IMR-90 (cell line): ENCODE results near the gene MFN2. TPM values are rescaled to one million over a fixed set of nuclear protein-coding genes. Genes with fewer than 3 reads are reported as not detected.

ENCODE experiments used
- ATAC-seq: fragments of 200-7000 bp; cut with Tn5 transposase; 2 replicates; pipeline ENCODE4 v1.9.1; 2020; ENCODE audit warnings: low read depth, mild to moderate bottlenecking, moderate library complexity
- BruUV-seq: library from RNA; stranded (reverse); fragments of 400-500 nt; replicated peaks from 2 replicates; lab custom pipeline; 2021; lab: Mats Ljungman, UMichigan
- CTCF ChIA-PET: fragments of 300-600 bp; formaldehyde crosslinking; extraction: SDS; loops from one replicate; lab custom pipeline; 2021; ENCODE audit warnings: antibody characterized with exemption; lab: Yijun Ruan, JAX
- POLR2A ChIA-PET: fragments of 300-600 bp; sonication (Branson Sonifier 250); formaldehyde crosslinking; loops from one replicate; lab custom pipeline; 2022; ENCODE audit warnings: antibody characterized with exemption; ENCODE audit not compliant: unreplicated experiment; lab: Charles Lee
- DNase-seq: peaks from one replicate; pipeline ENCODE4 v3.0.0; 2013
- H2AFZ ChIP-seq: replicated peaks from 2 replicates; pipeline ENCODE3; 2013; ENCODE audit warnings: low read length, mild to moderate bottlenecking; ENCODE audit not compliant: poor library complexity
- H2AK5ac ChIP-seq: 2 replicates; pipeline ENCODE4 v1.6.1; 2013; ENCODE audit warnings: low read depth, low read length, inconsistent platforms
- H2AK9ac ChIP-seq: replicated peaks from 2 replicates; pipeline ENCODE3; 2013; ENCODE audit warnings: mild to moderate bottlenecking, low read depth, low read length, moderate library complexity; ENCODE audit not compliant: poor library complexity
- H2BK120ac ChIP-seq: 2 replicates; pipeline ENCODE4 v1.6.1; 2013; ENCODE audit warnings: low read depth, low read length, inconsistent platforms
- H2BK15ac ChIP-seq: 3 replicates; pipeline ENCODE4 v1.6.1; 2013; ENCODE audit warnings: low read depth, low read length, inconsistent platforms
- H2BK20ac ChIP-seq: 2 replicates; pipeline ENCODE4 v1.6.1; 2013; ENCODE audit warnings: low read depth, mild to moderate bottlenecking, inconsistent platforms, low read length, moderate library complexity
- H2BK5ac ChIP-seq: 2 replicates; pipeline ENCODE4 v1.6.1; 2013; ENCODE audit warnings: mild to moderate bottlenecking, low read depth, low read length, inconsistent platforms; ENCODE audit not compliant: poor library complexity, severe bottlenecking
- H3K14ac ChIP-seq: replicated peaks from 2 replicates; pipeline ENCODE4 v1.6.1; 2013; ENCODE audit warnings: low read depth, low read length, inconsistent platforms
- H3K18ac ChIP-seq: 2 replicates; pipeline ENCODE4 v1.6.1; 2013; ENCODE audit warnings: low read depth, low read length, control low read depth
- H3K23ac ChIP-seq: 2 replicates; pipeline ENCODE4 v1.6.1; 2013; ENCODE audit warnings: low read depth, low read length, inconsistent platforms
- H3K27ac ChIP-seq: 2 replicates; pipeline ENCODE4 v1.5.1; 2013; ENCODE audit warnings: mild to moderate bottlenecking, control low read depth, low read length; ENCODE audit not compliant: insufficient read depth
- H3K27me3 ChIP-seq: 2 replicates; pipeline ENCODE4 v1.6.1; 2013; ENCODE audit warnings: low read length; ENCODE audit not compliant: control insufficient read depth, insufficient read depth
- H3K36me3 ChIP-seq: 2 replicates; pipeline ENCODE4 v1.6.1; 2013; ENCODE audit warnings: low read length, mixed read lengths; ENCODE audit not compliant: control insufficient read depth, insufficient read depth
- H3K4ac ChIP-seq: 2 replicates; pipeline ENCODE4 v1.6.1; 2013; ENCODE audit warnings: low read depth, low read length, inconsistent platforms
- H3K4me1 ChIP-seq: 2 replicates; pipeline ENCODE4 v1.6.1; 2013; ENCODE audit warnings: low read length, mixed read lengths; ENCODE audit not compliant: control insufficient read depth, insufficient read depth
- H3K4me2 ChIP-seq: 2 replicates; pipeline ENCODE4 v1.6.1; 2013; ENCODE audit warnings: low read depth, mild to moderate bottlenecking, control low read depth, low read length, moderate library complexity
- H3K4me3 ChIP-seq: 2 replicates; pipeline ENCODE4 v1.5.1; 2013; ENCODE audit warnings: low read depth, mild to moderate bottlenecking, control low read depth, low read length, moderate library complexity; ENCODE audit not compliant: insufficient read depth
- H3K56ac ChIP-seq: 2 replicates; pipeline ENCODE4 v1.6.1; 2013; ENCODE audit warnings: low read length, inconsistent platforms; ENCODE audit not compliant: insufficient read depth; ENCODE audit errors: extremely low read depth
- H3K79me1 ChIP-seq, 2 experiments: 2 replicates each; pipeline ENCODE4 v1.6.1; 2013; ENCODE audit warnings: low read length in 2 of 2, inconsistent platforms in 1 of 2, low read depth in 1 of 2
- H3K9ac ChIP-seq: 2 replicates; pipeline ENCODE4 v1.6.1; 2013; ENCODE audit warnings: low read depth, low read length, control low read depth
- H3K9me1 ChIP-seq: 2 replicates; pipeline ENCODE4 v1.6.1; 2013; ENCODE audit warnings: low read length, inconsistent platforms; ENCODE audit not compliant: insufficient read depth
- H3K9me3 ChIP-seq: 2 replicates; pipeline ENCODE4 v1.6.1; 2013; ENCODE audit warnings: low read length; ENCODE audit not compliant: control insufficient read depth, insufficient read depth
- H4K20me1 ChIP-seq: 2 replicates; pipeline ENCODE4 v1.6.1; 2013; ENCODE audit warnings: low read length, inconsistent platforms; ENCODE audit not compliant: insufficient read depth
- H4K5ac ChIP-seq: 2 replicates; pipeline ENCODE4 v1.6.1; 2013; ENCODE audit warnings: mild to moderate bottlenecking, low read depth, low read length, control low read depth
- H4K8ac ChIP-seq, 2 experiments: 2 replicates each; pipeline ENCODE4 v1.6.1; 2013; ENCODE audit warnings: low read depth in 2 of 2, low read length in 2 of 2, control low read depth in 1 of 2, inconsistent platforms in 1 of 2
- H4K91ac ChIP-seq: 2 replicates; pipeline ENCODE4 v1.6.1; 2013; ENCODE audit warnings: low read depth, low read length, inconsistent platforms; ENCODE audit not compliant: insufficient read depth
- BHLHE40 ChIP-seq: fragments of 150-350 bp; IDR thresholded peaks from 2 replicates; pipeline ENCODE4 v1.6.1; 2016; ENCODE audit warnings: mild to moderate bottlenecking, low read depth, low read length
- CEBPB ChIP-seq: IDR thresholded peaks from 2 replicates; pipeline ENCODE4 v1.6.1; 2012; ENCODE audit warnings: low read depth, low read length, improper control_type of control experiment
- CHD1 ChIP-seq: IDR thresholded peaks from 2 replicates; pipeline ENCODE4 v1.6.1; 2012; ENCODE audit warnings: low read depth, low read length, improper control_type of control experiment
- CTCF ChIP-seq: conservative IDR thresholded peaks from 2 replicates; pipeline ENCODE4 v1.5.1; 2012; ENCODE audit warnings: mild to moderate bottlenecking, low read depth, low read length, improper control_type of control experiment
- FOS ChIP-seq: fragments of 150-350 bp; IDR thresholded peaks from 2 replicates; pipeline ENCODE4 v1.6.1; 2016; ENCODE audit warnings: low read depth, low read length
- MAFK ChIP-seq: IDR thresholded peaks from 2 replicates; pipeline ENCODE4 v1.6.1; 2012; ENCODE audit warnings: low read depth, low read length, improper control_type of control experiment
- MXI1 ChIP-seq: IDR thresholded peaks from 2 replicates; pipeline ENCODE4 v1.6.1; 2012; ENCODE audit warnings: low read depth, mild to moderate bottlenecking, low read length, moderate library complexity, borderline replicate concordance
- NFE2L2 ChIP-seq: fragments of 150-350 bp; IDR thresholded peaks from 2 replicates; pipeline ENCODE4 v1.6.1; 2016; ENCODE audit warnings: low read depth, mild to moderate bottlenecking, low read length
- POLR2A ChIP-seq: IDR thresholded peaks from 2 replicates; pipeline ENCODE4 v1.6.1; 2012; ENCODE audit warnings: mild to moderate bottlenecking, low read depth, low read length
- RAD21 ChIP-seq: IDR thresholded peaks from 2 replicates; pipeline ENCODE4 v1.6.1; 2012; ENCODE audit warnings: low read length, improper control_type of control experiment
- RCOR1 ChIP-seq: IDR thresholded peaks from 2 replicates; pipeline ENCODE4 v1.6.1; 2012; ENCODE audit warnings: mild to moderate bottlenecking, low read length, improper control_type of control experiment; ENCODE audit not compliant: insufficient replicate concordance
- RFX5 ChIP-seq: IDR thresholded peaks from 2 replicates; pipeline ENCODE4 v1.8.0; 2012; ENCODE audit warnings: low read depth, mild to moderate bottlenecking, low read length, moderate library complexity
- WGBS, 2 experiments: methylation state at CpG; one replicate each; pipeline versions ENCODE4 v1.1.5 to v1.1.7; 2013; ENCODE audit warnings: missing lambda C conversion rate in 2 of 2; ENCODE audit not compliant: insufficient read length in 1 of 2; ENCODE audit errors: extremely low coverage in 2 of 2; 5-methylcytosine and 5-hydroxymethylcytosine counted together
- dilution Hi-C: fragments of 300-500 bp; cut with HindIII; formaldehyde crosslinking; loops from one replicate; pipeline ENCODE4 v1.14.3; 2018; ENCODE audit warnings: low sequenced_read_pairs; ENCODE audit not compliant: unreplicated experiment
- in situ Hi-C: fragments of 300-500 bp; cut with MboI; formaldehyde crosslinking; loops from 3 replicates; pipeline ENCODE4 v1.14.3; 2019; ENCODE audit warnings: low sequenced_read_pairs, inconsistent platforms, mixed read lengths
- intact Hi-C: fragments of 100-400 bp; cut with micrococcal nuclease; formaldehyde crosslinking; loops from 2 replicates; pipeline ENCODE4 v1.10.0; 2022
- polyA plus RNA-seq, 3 experiments: library from polyadenylated mRNA; depleted of rRNA; stranded (reverse); fragments of >200 nt; gene quantifications; 2 replicates each; pipeline ENCODE4 v1.2.3, GENCODE V29; 2012; ENCODE audit warnings: low replicate concordance in 1 of 3
- total RNA-seq: library from RNA; depleted of rRNA; stranded (reverse); fragments of >200 nt; gene quantifications from 2 replicates; pipeline ENCODE4 v1.2.3, GENCODE V29; 2012
- TF ChIP-seq, protein P1 (sequence below): fragments of 150-350 bp; IDR thresholded peaks from 2 replicates; pipeline ENCODE4 v1.6.1; 2017; ENCODE audit warnings: mild to moderate bottlenecking, antibody characterized with exemption, low read length, low read depth
- TF ChIP-seq, protein P2 (sequence below): fragments of 150-350 bp; IDR thresholded peaks from 2 replicates; pipeline ENCODE4 v1.6.1; 2016; ENCODE audit warnings: low read depth, mild to moderate bottlenecking, low read length, moderate library complexity, borderline replicate concordance

MFN2 gene
- total and polyA plus RNA-seq, 2 of the 4 experiments (the other 2 are of a cell fraction) = 52.8 to 84.2 TPM

- ChIA-PET CTCF (no interaction called here), POLR2A (no interaction called here)
- no peak overlapping the region for H2BK15ac ChIP-seq
- no peak for ATAC-seq
- no peak overlapping the region for H4K8ac ChIP-seq
- 95% methylated on average over 11 of the region's 32 CpGs; no CpG with 5 or more reads in 1 of the 2 experiments for WGBS, 2 experiments
- H4K91ac ChIP-seq = no peak overlapping the region
- H3K79me1 ChIP-seq = no peaks in the 10 kb centered on the region; a peak in 1 of 4 replicates
- no TSS peak for BruUV-seq
- TF ChIP-seq RAD21 (no peak), CTCF (no peak), MXI1 (no peak), CHD1 (no peak), MAFK (no peak), CEBPB (no peak), NFE2L2 (no peak), RCOR1 (no peak), FOS (no peak), POLR2A (no peak), RFX5 (no peak), BHLHE40 (no peak)
- TF ChIP-seq, protein P1, sequence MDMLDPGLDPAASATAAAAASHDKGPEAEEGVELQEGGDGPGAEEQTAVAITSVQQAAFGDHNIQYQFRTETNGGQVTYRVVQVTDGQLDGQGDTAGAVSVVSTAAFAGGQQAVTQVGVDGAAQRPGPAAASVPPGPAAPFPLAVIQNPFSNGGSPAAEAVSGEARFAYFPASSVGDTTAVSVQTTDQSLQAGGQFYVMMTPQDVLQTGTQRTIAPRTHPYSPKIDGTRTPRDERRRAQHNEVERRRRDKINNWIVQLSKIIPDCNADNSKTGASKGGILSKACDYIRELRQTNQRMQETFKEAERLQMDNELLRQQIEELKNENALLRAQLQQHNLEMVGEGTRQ = no peak
- TF ChIP-seq, protein P2, sequence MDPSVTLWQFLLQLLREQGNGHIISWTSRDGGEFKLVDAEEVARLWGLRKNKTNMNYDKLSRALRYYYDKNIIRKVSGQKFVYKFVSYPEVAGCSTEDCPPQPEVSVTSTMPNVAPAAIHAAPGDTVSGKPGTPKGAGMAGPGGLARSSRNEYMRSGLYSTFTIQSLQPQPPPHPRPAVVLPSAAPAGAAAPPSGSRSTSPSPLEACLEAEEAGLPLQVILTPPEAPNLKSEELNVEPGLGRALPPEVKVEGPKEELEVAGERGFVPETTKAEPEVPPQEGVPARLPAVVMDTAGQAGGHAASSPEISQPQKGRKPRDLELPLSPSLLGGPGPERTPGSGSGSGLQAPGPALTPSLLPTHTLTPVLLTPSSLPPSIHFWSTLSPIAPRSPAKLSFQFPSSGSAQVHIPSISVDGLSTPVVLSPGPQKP = no peak
- H3K4me3 ChIP-seq = no peak overlapping the region
- no peak overlapping the region for H2BK120ac ChIP-seq
- no peak overlapping the region for H3K27ac ChIP-seq
- H4K5ac ChIP-seq = no peak overlapping the region
- no peak overlapping the region for H3K9ac ChIP-seq
- H2AFZ ChIP-seq = no peak overlapping the region
- no peak overlapping the region for H3K4ac ChIP-seq
- peak overlapping the region; percentile 82 for H2AK9ac ChIP-seq
- H3K14ac ChIP-seq = no peak overlapping the region
- H3K27me3 ChIP-seq = no peaks in the 10 kb centered on the region
- dilution Hi-C loops = no loop called here
- H3K9me1 ChIP-seq = 0 out of 2 replicates have a peak, but pooled peaks cover 2% of the 10 kb centered on the region
- H3K56ac ChIP-seq = no peak overlapping the region
- H3K23ac ChIP-seq = no peak overlapping the region
- H2BK20ac ChIP-seq = no peak overlapping the region
- no peak overlapping the region for H3K18ac ChIP-seq
- in situ Hi-C loops = no loop called here
- intact Hi-C loops = no loop called here
- no peak overlapping the region for H2BK5ac ChIP-seq
- peaks cover 1% of the 10 kb centered on the region; the same call in 1 of the 2 replicates for H3K4me1 ChIP-seq
- peaks cover 41% of the 10 kb centered on the region for H3K36me3 ChIP-seq
- no peaks in the 10 kb centered on the region for H3K9me3 ChIP-seq
- no peak overlapping the region for H3K4me2 ChIP-seq
- no peak overlapping the region for H2AK5ac ChIP-seq
- no peak for DNase-seq
- H4K20me1 ChIP-seq = no peaks in the 10 kb centered on the region
Measured at GRCh38 chr1:12029720-12030339, 49.6 kb downstream of the MFN2 start.
